ENCODE measurements around the gene HINT3.
"Not testable (repeated sequence)": the region's sequence is repeated elsewhere in the genome, so short reads cannot be mapped to it uniquely, and the experiment has no call there.

The HINT3 gene

GRCh38 chr6:126010040-126010439 lies 53.5 kb downstream of the HINT3 start:
- DNase-seq, result no peak

DNA sequence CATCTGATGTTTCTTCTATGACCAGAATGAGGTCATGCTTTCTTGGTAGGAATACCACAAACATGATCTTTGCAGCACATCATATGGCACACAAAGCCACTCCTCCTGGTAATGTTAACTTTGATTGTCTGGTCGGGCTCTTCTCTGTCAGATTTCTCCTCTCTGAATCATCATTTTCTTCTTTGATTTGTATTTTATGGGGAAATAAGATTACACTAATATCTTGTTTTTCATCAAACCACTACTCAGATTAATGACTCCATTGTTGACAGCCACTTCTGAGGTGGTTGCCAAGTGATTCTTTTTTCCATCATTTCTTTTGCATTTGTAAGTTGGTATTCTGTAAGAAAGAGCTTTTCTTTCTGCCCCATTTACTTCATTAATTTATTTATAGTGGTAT lies 59.3 kb downstream of the HINT3 start:
- no peak for DNase-seq

DNA sequence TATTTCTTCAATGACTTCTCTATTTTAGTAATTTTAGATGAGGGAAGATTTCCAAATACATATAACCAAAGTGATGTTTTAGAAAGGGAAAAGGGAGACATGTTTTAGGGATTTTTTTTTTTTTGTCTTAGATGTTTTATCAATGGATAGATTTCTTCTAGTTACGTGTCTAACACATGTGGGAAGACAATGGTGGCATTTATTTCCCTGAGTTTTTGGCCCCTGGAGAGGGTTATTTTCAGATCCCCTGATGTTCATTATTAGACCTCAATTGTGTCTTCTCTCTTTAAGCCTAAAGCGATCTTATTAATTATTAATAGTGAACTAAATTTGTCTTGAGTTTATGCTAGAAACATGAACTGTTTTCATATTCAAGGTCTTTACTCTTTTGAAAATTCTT lies 60.0 kb downstream of the HINT3 start:
- DNase-seq, result no peak

GRCh38 chr6:126017668-126018067 lies 61.1 kb downstream of the HINT3 start:
- DNase-seq, result no peak

DNA sequence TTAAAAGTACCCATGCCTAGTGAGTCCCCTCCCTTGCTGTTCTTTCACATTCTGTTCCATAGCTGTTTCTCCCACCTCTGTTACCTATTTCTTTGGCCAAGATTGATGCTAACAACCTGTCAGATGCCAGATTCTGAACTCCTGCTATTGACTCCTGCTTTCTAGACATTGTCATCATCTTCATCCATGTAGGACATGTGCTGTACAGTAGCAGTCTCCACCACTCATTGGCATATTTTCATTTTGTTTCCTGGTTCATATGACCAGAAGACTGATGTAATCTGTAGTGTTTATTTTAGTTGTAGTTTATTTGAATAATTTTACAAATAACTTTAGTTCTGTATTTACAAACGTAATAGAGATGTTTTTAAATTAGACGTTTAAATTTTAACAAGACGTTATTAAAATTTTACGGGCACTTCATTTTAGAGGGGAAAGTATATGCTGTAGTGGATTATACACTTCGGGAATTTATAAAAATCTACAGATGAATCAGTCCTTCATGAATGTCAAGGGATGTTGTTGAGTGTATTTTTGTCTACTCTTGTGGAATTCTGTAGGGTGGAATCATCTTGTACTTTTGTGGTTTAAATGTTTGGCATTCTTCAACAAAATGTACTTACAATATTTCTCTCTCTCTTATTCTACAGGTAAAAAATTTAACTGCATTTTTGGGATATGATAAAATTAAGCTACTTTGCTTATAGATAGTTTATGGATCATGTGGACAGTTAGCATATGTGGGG lies 63.9 kb downstream of the HINT3 start:
- no peak for DNase-seq

DNA sequence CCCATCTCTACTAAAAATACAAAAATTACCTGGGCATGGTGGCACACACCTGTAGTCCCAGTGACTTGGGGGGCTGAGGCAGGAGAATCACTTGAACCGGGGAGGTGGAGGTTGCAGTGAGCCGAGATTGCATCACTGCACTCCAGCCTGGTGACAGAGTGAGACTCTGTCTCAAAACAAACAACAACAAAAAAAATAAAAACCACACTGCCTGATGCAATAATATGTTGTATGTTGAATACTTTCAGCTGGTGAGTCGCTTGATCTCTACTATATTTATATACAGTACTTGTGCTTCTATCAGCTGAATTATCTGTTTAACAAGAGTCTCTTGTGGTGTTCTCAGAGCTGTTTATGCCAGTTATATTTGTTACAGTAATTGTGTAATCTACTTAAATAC lies 66.9 kb downstream of the HINT3 start:
- not testable (repeated sequence) for DNase-seq

DNA sequence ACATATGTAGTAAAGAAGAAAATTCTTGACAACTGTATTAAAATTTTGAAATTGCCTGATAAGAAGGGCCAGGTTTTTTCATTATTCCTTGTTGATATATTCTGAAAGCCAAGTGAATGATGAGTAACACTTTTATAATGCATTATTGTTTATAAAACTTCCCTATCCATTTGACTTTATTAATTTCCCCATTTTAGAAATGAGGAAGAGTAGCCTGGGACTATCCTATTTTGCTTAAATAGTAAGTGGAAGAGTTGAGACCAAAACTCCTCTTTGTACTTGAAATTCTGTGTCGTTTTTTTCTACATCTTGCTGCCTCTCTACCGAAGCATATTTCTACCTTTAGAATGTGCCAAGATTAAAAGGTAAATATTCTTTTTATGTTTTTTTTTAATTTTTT lies 69.4 kb downstream of the HINT3 start:
- no peak for DNase-seq

DNA sequence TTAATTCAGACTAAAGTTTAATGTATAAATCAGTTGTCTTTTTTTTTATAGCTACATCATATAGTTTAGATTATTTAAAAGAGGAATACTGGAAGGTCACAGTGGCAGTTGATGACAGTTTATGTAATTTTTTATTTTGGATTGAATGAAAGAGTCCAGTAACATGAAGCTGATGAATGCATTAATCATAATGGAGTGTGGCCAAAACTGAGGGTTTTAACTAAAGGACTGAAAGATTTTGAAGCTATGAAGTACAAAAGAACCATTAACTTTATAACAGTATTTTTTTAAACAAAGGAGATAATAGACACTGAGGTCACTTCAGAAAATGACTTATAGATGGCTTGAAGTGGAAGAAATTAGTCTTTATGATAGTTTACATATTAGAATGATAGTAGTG lies 71.0 kb downstream of the HINT3 start:
- no peak for DNase-seq

Measured in activated effector memory CD4-positive, alpha-beta T cell treated with Interleukin-2 at 50 U/mL for 16 hours (primary cell).